GM20000 (cell line): ENCODE data around the gene MS4A15.

Experiments used
- DNase-seq: peaks from one replicate; pipeline ENCODE4 v3.0.0; 2012; ENCODE audit warnings: low spot score
- CTCF ChIP-seq: IDR thresholded peaks from 2 replicates; pipeline ENCODE4 v1.5.1; 2012; ENCODE audit warnings: mild to moderate bottlenecking, control low read depth; ENCODE audit errors: extremely low read depth, missing control alignments

Gene MS4A15

GRCh38 chr11:60791153-60791933, 34.7 kb downstream of the MS4A15 start:
- TF ChIP-seq CTCF = no peak
- no peak for DNase-seq

GRCh38 chr11:60792521-60792920, 35.9 kb downstream of the MS4A15 start:
- TF ChIP-seq CTCF = no peak
- DNase-seq = no peak

- TF ChIP-seq CTCF = no peak
- no peak for DNase-seq
Observed at GRCh38 chr11:60795291-60795690, 38.6 kb downstream of the MS4A15 start.

- DNase-seq = no peak
- TF ChIP-seq CTCF = no peak
Observed at GRCh38 chr11:60797846-60798630, 41.4 kb downstream of the MS4A15 start.

GRCh38 chr11:60798631-60799030, 42.0 kb downstream of the MS4A15 start:
- no peak for TF ChIP-seq CTCF
- DNase-seq = no peak

GRCh38 chr11:60801194-60801593, 44.5 kb downstream of the MS4A15 start:
- no peak for TF ChIP-seq CTCF
- DNase-seq = no peak

GRCh38 chr11:60803273-60803936, 46.7 kb downstream of the MS4A15 start:
- TF ChIP-seq CTCF = no peak
- DNase-seq = no peak
